Bronchial epithelial cell (primary cell): Measurements from ENCODE around the gene INAFM2. TPM values are rescaled to one million over a fixed set of nuclear protein-coding genes. Genes with fewer than 3 reads are reported as not detected.

ENCODE experiments used
- DNase-seq: peaks from one replicate; pipeline ENCODE4 v3.0.0-alpha.2; 2010; ENCODE audit warnings: low read depth
- FAIRE-seq: peaks from 2 replicates; lab custom pipeline; 2011; peaks lifted over from hg19 to GRCh38; lab: Jason Lieb, UNC
- H3K27me3 ChIP-seq: 2 replicates; pipeline ENCODE4 v1.5.1; 2011; ENCODE audit warnings: low read length; ENCODE audit not compliant: control insufficient read depth, insufficient read depth
- H3K36me3 ChIP-seq: 2 replicates; pipeline ENCODE4 v1.5.1; 2011; ENCODE audit warnings: low read length; ENCODE audit not compliant: control insufficient read depth, insufficient read depth
- H3K4me3 ChIP-seq: 2 replicates; pipeline ENCODE4 v1.5.1; 2011; ENCODE audit warnings: mild to moderate bottlenecking, low read depth, low read length, control low read depth
- CTCF ChIP-seq: IDR thresholded peaks from 2 replicates; pipeline ENCODE4 v1.5.1; 2011; ENCODE audit warnings: mild to moderate bottlenecking, moderate library complexity, low read length, control low read depth, inconsistent platforms; ENCODE audit not compliant: insufficient read depth, severe bottlenecking
- total RNA-seq: library from RNA; depleted of rRNA; stranded (reverse); fragments of >200 nt; gene quantifications from 2 replicates; pipeline ENCODE4 v1.2.1, GENCODE V29; 2014

Gene INAFM2
- total RNA-seq, 1 donor from 2014 or later = 6.3 TPM

GRCh38 chr15:40369971-40370370, 46.5 kb downstream of the INAFM2 start:
- H3K4me3 ChIP-seq = no peak overlapping the region
- FAIRE-seq (no peak), DNase-seq (no peak)
- H3K36me3 ChIP-seq = no peaks in the 10 kb centered on the region
- no peak for TF ChIP-seq CTCF
- H3K27me3 ChIP-seq = peaks cover 3% of the 10 kb centered on the region

GRCh38 chr15:40372981-40373380, 49.5 kb downstream of the INAFM2 start:
- H3K36me3 ChIP-seq = no peaks in the 10 kb centered on the region
- FAIRE-seq (no peak), DNase-seq (no peak)
- H3K27me3 ChIP-seq = peaks cover 3% of the 10 kb centered on the region
- TF ChIP-seq CTCF = no peak
- no peak overlapping the region for H3K4me3 ChIP-seq

Other genes starting within 250 kb of the INAFM2 start
- 1.4 and 1.6 TPM in 2 replicates for gene BMF, start 214.8 kb upstream of the INAFM2 start, total RNA-seq
- 0.79 and 0.90 TPM in 2 replicates for gene BUB1B, start 162.6 kb upstream of the INAFM2 start, total RNA-seq
- gene PAK6, start 84.6 kb upstream of the INAFM2 start, total RNA-seq = 11.6 and 11.8 TPM in 2 replicates
- gene ANKRD63, start 40.6 kb upstream of the INAFM2 start, total RNA-seq = not detected in 2 replicates
- gene PLCB2, start 15.8 kb upstream of the INAFM2 start, total RNA-seq = not detected in 2 replicates
- 12.1 and 17.3 TPM in 2 replicates for gene CCDC9B, start 17.2 kb downstream of the INAFM2 start, total RNA-seq
- not detected in 2 replicates for gene PHGR1, start 27.3 kb downstream of the INAFM2 start, total RNA-seq
- gene DISP2, start 34.5 kb downstream of the INAFM2 start, total RNA-seq = under 0.01 TPM in 1 of 2 replicates, not detected in the other
- 35.6 and 56.9 TPM in 2 replicates for gene KNSTRN, start 59.0 kb downstream of the INAFM2 start, total RNA-seq
- 12.4 and 19.6 TPM in 2 replicates for gene IVD, start 82.1 kb downstream of the INAFM2 start, total RNA-seq
- gene BAHD1, start 117.3 kb downstream of the INAFM2 start, total RNA-seq = 4.2 and 6.3 TPM in 2 replicates
- gene CHST14, start 147.3 kb downstream of the INAFM2 start, total RNA-seq = 1.0 and 1.1 TPM in 2 replicates
- 9.3 and 16.3 TPM in 2 replicates for gene CCDC32, start 241.3 kb downstream of the INAFM2 start, total RNA-seq
- gene RPUSD2, start 245.6 kb downstream of the INAFM2 start, total RNA-seq = 14.7 and 18.4 TPM in 2 replicates